Fibroblast of skin of right quadriceps (primary cell): ENCODE results near the gene NACC1.
A peak's percentile ranks its signal among the peaks of the same experiment; 100 is the strongest.

Source experiments
- DNase-seq: peaks from one replicate; pipeline ENCODE4 v3.0.0-alpha.2; 2013

NACC1 gene

DNA sequence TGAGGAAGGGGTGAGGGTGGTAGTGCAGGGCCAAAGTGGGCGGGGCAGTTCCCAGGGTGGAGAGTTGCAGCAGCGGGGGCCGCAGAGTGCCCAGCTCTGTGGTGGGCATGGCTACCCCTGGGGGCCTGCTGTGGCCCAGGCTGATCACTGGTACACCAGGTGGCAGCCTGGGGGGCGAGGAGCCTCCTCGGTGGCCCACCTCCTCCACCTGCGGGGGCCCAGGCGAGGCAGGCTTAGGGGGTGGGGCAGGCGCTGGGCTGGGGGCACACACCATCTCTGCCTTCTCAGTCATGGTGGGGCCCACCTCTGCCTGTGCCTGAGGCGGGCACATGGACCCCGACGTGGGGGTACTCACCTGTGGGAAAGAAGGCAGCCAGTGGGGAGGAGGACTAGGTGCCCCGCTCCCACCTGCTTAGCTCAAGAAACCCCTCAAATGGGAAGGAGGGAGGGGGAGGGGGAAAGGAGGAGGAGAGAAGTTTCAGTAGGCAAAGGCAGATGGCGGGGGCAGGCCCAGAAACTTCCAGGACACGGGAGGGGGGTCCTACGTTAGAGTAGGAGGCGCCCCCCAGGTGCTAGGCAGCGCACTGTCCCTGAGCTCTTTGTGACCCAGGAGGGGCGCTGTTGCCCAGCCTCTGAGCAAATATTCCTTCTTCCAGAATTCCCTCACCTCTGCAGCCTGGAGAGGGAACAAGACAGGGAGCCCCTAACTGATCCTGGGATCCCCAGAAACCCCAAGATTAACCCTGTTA is 17.0 kb upstream of the NACC1 start:
- DNase-seq, result no peak

DNA sequence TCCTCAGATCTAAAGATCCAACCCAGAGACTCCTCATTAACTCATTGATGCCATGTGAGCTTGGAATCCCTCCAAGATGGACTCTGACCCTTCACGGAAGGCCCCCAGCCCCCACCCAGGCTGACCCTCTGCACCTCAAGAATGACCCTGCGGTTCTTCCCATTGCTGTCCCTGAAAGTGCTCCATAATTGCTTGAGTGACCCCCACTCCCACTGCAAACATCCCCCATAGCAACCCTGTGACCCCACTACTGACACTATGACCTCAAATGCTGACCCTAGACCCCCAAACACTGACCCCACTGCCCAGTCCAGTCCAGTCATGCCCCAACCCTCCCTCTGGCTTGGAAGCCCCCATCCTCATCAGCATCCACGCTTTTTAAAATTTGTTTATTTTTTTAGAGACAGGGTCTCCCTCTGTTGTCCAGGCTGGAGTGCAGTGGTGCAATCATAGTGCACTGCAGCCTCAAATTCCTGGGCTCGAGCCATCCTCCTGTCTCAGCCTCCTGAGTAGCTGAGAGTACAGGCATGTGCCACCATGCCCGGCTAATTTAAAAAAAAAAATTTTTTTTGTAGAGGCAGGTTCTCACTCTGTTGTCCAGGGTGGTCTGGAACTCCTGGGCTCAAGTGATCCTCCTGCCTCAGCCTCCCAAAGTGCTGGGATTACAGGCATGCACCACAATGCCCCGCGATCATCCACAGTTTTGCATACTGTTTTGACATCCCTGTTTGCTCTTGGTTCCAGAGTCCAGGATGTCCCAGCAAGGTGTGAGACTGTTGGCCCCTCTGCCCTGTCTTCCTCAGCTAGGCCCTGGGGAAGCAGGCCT is 16.3 kb upstream of the NACC1 start:
- no peak for DNase-seq

DNA sequence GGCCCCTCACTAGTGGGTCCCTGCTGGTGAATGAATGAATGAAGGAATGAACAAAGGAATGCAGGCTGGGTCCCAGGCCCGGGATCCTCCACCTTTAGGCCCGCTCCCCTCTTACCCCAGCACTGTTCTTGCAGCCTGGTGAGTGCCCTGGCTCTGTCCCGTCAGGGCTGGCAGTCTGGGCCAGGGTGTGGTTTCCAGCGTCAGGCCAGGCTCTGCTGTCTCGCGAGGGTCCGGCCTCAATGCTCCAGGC is 15.7 kb upstream of the NACC1 start:
- DNase-seq, result no peak

DNA sequence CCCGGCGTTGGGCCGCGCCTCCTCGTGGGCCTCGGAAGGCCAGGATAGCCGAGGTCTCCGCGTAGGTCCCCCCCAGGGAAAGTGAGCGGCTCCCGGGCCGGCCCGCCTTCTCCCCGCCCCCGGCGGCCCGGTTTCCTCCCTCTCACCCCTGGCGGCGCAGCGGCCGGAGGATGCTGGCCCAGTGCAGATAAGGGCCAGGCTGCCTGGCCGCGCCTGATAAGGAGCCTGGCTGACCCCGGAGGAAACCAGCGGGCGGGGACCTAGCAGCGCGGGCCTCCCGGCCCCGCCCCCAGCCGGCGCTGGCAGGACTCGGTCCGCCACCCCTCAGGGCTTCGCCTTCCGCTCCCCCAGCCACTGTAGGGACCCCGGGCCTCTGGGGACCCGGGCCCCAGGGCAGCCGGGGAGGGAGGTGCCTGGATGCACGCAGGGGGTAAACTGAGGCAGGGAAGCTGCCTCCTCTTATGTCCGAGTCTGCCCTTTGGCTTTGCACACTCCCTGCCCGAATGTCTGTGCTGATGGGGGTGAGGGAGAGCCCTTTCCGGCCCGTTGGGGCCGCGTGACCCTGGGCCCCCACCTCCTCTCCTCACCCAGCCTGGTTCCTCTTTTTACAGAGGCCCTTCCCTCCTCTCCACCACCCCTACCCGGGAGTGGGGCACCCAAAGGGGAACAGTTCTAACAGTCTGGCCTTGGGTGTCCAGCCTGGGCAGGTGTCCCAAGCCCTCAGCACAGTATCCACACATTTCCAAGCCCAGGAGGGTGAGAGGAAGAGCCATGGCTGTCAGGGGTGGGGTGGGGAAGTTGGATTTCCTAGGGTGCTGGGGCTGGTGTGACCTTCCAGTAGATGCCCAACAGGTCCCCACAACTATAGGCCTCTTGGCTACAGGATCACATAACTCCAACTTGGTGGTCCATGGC is 15.1 kb upstream of the NACC1 start, which contains the start of gene LYL1:
Gene LYL1, minus strand, starts transcription at position 193 of the 915 bp plus-strand sequence. CDS start 1,687 bp downstream, outside the sequence.
- no peak for DNase-seq

DNA sequence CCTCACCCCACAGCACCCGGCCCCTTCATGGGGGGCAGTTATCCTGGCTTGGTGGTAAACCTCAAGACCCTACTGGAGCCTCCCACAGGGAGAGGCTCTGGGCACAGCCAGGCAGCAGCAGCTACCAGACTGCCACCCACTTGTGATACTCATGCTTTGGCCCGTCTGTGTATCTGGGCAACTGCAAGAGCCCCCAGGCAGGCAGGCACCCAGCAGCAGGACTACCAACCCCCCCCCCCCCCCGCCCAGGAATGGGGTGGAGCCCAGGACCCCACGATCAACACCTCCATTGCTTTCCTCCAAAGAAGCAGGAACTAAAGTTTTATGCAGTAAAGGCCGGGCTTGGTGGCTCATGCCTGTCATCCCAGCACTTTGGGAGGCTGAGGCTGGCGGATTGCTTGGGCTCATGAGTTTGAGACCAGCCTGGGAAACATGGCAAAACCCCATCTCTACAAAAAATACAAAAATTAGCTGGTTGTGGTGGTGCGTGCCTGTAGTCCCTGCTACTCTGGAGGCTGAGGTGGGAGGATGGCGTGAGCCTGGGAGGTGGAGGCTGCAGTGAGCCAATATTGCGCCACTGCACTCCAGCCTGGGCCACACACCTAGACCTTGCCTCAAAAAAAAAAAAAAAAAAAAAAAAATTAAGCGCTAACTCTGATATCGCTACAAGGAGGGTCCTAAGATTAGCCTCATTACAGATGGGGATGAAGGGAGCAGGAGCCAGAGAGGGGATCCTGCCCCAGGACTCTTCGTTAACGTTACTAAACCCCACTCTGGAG is 14.3 kb upstream of the NACC1 start:
- DNase-seq, result no peak

DNA sequence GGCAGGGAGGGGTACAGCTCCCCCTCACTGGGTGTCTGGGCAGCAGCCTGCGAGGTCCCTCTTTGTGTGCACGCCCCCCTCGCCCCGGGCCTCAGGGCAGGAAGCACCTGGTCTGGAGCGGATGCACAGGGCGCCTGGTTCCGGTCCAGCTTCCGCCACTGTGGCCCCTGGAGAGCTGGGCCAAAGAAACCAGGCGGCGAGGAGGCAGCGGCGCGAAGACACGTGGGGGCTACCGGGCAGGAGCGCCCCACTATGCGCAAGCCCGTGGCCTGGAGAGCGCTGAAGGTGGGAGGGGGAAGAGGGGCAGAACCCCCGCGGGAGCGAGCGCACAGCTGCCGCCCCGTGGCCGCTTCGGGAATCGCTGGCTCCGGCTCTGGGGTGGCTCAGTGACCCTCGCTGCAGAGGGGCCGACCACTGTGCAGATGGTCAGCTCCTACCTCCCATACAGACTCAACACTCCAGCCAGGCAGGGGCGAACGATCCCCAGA is 13.7 kb upstream of the NACC1 start:
- DNase-seq, result no peak

DNA sequence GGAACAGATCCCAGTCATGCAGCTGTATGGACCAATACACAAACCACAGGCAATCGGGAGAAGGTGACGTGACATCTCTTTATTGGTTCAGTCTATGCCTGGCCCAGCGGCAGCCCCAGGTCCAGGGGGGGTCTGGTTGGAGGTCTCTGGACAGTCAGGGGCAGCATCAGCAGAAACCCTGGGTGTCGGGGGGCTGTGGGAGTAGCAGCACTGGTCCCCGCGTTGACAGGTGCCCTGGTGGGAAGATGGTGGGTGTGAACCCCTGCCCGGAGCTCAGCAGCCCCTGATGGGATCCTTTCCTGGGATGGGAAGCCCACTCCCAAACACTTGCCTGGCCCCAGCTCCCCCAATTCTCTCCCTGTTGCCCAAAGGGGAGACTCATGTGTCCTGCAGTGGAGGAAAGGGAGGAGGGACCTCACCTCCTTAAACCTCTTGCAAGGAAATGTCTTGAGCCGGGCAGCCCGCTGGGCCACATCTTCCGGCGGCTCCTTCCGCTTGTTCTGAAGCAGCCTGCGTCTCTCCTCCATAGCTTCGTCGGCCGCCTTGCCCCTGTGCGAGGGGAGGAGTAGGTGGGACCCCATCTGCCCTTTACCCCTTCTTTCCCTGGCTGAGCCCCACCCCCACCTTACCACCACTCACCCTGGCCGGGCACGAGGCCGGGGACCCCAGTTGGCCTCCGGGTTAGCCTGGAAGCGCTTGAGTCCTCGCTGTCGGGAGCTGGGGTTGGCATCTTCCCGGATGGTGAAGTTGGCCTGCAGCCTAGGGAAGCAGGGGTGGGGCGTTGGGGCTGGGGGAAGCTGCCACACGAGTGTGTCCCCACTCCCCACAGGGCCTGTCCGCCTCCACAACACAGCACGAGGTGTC is 13.0 kb upstream of the NACC1 start:
- no peak for DNase-seq

DNA sequence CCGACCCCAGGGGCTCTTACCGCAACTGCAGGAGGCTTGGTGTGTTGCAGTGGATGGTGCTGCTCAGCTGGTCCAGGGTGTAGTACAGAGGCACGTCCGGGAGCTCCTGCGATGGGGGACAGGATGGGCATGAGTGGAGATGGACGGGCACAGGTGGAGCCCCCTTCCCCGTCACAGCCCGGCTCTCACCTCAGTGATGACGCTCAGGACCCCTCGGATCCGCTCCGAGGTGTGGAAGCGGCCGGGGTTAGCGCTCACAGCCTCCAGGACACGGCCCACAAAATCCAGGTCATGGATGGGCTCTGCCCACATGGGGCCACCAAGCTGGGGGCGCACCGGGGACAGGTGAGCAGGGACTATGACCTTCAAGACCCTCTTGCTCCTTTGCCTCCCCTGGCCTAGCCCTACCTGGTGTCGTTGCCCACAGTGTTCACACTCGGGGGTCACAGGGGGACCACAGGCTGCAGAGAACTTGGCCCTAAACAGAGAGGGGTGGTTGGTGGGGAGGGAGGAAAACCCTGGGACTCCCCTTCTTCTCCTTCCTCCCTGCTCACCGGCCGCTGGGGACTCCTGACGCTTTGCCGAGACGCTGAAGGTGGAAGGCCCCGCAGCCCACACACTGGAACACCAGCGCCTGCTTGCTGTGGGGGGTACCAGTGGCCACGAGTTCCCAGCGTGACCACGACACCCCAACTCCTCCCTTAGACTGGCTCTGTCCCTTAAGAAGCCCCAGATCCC is 8.5 kb upstream of the NACC1 start:
- no peak for DNase-seq

DNA sequence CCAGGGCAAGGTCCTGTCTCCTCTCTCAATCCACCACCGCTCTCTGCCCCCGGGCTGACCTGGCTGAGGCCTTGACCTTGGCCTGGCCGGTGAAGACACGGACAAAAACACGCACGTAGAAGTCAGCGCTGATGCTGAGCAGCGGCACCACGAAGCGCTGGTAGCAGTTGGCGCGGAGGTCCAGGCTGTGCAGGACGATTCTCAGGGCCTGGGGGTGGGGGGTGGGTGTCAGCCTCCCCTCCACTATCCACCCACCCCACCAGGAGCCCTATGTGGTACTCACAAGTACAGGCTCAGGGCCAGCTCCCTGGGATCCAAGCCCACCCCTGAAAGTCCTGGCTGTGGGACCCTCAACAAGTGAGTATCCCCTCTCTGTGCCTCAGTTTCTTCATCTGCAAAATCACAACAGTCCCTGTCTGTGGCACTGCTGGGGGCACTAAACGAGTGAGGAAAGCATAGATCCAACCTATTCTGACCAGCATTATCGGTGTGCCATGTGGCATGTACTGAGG is 7.9 kb upstream of the NACC1 start:
- DNase-seq, result no peak

DNA sequence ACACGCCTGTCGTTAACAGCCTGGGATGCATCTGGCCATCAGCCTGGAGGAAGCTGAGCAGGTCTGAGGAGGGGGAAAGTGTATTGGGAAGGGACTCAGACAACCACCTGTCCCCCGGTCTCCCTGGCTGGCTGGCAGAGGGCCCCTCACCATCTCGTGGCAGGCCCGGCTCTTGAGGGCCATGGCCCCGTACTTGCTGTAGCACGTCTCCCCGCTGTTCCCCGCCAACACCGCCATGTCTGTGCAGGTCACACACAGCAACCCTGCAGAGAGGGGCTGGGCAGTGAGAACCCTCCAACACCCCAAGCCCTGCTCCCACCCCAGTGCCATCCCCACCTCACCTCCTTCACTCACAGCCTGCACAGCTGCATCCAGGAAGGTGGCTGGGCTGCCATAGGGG is 5.5 kb upstream of the NACC1 start:
- no peak for DNase-seq

DNA sequence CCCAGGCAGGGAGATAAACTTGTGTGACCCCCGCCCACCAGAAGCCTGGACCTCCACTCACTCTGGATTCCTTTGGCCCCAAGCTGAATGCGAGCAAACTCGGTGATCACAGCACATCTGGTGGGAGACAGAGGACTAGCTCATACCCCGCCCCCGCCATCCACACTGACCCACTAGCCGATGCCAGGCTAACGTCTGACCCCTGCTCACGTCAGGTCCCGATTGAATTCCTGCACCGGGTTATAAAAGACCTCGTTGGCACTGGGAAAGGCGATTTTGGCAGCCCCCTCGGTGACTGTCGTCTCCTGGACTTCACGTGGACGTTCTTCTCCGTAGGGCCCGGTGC is 2.2 kb upstream of the NACC1 start:
- DNase-seq, result no peak

DNA sequence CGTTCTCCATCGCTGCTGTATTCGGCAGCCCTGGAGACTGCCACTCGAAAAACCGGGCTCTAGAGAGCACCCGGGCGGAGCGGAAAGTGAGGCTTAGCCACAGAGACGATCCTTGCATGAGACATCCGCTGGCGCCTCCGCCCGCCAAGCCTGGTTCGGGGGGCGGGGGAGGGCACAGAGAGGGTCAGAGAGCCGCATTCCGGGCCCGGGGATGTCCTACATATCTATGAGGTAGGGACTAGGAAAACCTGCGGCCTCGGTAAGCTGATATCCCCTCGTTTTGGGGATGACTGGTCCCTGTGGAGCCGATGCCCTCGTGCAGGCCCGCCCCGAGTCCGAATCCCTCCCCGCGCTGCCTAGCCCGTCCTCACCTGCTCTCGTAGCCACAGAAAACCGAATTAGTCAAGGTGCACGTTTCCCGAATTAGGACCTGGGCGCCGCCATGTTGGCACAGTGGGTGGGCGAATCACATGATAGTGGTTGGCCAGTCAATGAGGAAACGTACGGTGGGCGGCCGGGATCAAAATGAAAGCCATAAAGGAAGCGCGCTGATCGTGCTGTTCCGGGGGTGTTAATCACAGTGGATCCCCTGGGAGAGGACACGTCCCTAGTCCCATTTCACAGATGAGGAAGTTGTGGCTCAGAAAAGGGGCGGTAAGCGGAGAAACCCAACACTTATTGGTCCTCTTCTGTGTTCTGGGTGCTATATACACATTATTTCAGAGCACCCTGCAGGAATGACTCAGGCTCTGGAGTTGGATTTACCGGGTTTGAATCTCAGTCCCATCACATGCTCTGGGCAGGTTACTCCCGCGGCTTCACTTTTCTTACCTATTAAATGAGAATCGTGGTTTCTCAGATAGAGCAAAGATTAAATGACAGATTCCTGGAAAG is 1.5 kb upstream of the NACC1 start, which contains the start of gene TRMT1:
Gene TRMT1, minus strand, starts transcription at position 459 of the 894 bp plus-strand sequence. Its CDS starts 341 bp downstream, at position 118.
- peak; percentile 94 for DNase-seq

DNA sequence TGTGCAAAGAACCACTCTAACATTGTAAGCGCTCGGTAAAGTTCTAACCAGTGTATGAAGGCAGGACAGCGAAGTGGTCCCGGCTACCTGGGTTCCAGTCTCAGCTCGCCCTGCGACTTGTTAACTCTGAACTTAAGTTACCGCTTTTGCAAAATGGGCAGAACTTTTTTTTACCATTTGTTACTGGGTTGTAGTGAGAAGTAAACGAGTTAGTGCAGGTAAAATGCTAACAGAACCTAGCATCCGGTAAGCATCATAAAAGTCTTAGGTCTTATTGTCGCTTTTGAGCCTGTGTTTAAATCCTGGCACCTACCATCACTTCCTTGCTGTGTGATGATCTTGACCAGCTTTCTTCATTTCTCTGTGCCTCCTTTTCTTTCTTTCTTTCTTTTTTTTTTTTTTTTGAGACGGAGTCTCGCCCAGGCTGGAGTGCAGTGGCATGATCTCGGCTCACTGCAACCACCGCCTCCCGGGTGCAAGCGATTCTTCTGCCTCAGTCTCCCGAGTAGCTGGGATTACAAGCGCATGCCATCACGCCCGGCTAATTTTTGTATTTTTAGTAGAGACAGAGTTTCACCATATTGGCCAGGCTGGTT is 790 bp upstream of the NACC1 start:
- no peak for DNase-seq

DNA sequence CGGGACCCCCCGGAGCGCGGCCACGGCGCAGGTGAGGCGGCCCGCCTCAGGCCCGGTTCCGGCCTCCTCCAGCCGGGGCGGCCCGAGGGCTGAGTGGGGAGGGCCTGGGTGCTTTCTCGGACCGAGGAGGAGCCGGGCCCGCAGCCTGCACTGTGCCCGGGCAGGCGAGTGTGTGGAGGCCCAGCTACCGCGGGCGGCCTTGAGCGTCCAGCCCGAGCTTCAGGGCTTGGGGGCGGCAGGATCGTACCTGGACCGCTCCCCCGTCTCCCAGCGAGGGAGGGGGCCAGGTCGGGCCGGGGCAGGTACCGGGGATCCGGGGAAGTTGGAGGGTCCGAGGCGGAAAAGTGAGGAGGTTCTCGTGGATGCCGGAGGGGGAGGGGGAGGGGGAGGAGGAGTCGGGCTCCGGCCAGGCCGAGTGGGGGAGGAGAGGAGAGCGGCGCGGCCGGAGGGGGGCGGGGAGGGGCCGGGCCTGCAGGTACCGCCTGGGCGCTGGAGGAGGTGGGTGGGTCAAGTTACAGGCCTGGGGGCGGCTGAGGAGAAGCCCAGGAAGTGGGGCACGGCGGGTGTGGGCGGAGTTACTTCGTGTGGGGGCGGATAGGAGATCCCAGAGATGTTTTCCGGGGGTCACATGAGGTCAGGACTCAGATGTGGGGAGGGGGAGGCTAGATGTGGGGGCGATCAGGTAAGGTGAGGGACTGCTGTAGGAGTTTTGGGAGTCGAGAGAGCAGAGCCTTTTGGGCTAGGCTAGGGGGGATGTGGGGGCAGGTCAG is 545 bp downstream of the NACC1 start:
- DNase-seq, result peak; percentile 48

DNA sequence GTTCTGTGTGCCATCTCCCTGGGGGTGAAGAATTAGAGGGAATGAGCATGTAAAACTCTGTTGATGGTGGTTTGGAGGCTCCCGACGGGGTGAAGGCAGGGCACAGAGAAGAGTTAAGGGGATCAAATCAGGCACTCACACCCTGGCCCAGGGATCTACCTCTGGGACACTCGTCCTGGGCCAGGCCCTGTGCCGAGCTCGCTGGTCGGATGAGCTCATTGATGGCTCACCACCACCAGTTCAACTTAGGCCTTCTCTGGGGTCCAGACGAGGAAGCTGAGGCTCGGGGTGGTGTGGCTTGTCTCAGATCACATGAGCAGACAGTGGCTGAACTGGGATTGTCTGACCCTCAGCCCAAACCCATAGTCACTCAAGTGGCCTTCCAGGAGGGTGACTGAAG is 1.6 kb downstream of the NACC1 start:
- DNase-seq, result no peak

DNA sequence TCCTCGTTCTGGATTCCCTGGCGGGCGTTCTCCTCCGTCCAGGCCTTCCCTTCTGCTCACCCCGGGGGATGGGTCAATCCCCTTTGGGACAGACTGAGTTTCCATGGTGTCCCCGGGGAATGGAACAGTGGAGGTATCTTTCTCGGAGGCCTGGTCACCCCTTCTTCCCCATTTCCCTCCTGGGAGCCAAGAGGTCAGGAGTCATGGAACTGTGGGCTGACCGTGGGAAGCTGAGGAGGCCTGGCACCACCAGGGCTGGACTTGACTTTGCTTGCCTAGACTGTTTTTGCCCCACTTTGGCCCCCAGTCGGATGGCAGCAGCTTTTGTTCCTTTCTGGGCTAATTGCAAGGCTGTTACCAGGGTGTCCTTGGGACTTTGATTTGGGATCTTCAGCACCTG is 2.0 kb downstream of the NACC1 start:
- no peak for DNase-seq

DNA sequence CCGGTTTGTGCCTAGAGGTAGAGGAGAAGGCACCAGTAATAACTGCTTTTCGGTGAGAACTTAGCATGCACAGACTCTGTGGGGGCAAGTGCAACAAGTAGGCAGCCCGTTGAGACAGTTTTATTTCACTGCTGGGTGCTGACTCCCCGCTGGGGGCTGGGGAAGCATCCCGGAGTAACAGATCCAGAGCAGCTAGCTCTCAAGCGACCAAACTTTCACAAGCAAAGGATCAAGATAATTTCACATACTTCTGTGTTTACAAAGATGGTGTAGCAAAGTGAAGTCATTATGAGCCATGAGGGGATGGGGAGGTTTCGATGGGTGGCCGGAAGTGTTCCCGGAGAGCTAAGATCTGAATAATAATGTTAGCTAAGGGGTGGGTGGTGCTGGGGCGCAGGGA is 2.8 kb downstream of the NACC1 start:
- DNase-seq, result peak; percentile 39
